HEK293T (cell line): ENCODE measurements around the gene C16orf96.
A peak's percentile ranks its signal among the peaks of the same experiment; 100 is the strongest.

Experiments used
- CTCF ChIA-PET: fragments of 350-600 bp; formaldehyde crosslinking; extraction: SDS; loops from one replicate; lab custom pipeline; 2021; ENCODE audit warnings: antibody characterized with exemption, inconsistent platforms; lab: Yijun Ruan, JAX
- POLR2A ChIA-PET: fragments of 350-600 bp; formaldehyde crosslinking; extraction: SDS; loops from one replicate; lab custom pipeline; 2020; ENCODE audit warnings: antibody characterized with exemption, inconsistent platforms; lab: Yijun Ruan, JAX
- DNase-seq: peaks from one replicate; pipeline ENCODE4 v3.0.0; 2012; ENCODE audit warnings: mixed read lengths; ENCODE audit errors: extremely low spot score
- ARNT ChIP-seq: fragments of 450-650 bp; IDR thresholded peaks from 2 replicates; pipeline ENCODE4 v1.6.1; 2017; ENCODE audit warnings: mild to moderate bottlenecking
- BHLHE40 ChIP-seq: fragments of 450-650 bp; IDR thresholded peaks from 2 replicates; pipeline ENCODE4 v1.6.1; 2016; ENCODE audit warnings: mild to moderate bottlenecking, moderate library complexity, borderline replicate concordance
- CTBP1 ChIP-seq: fragments of 450-650 bp; IDR thresholded peaks from 2 replicates; pipeline ENCODE4 v1.6.1; 2016; ENCODE audit warnings: borderline replicate concordance
- ELF4 ChIP-seq: fragments of 450-650 bp; IDR thresholded peaks from 2 replicates; pipeline ENCODE4 v1.6.1; 2017; ENCODE audit warnings: antibody characterized with exemption
- FOXA1 ChIP-seq: fragments of 450-650 bp; IDR thresholded peaks from 2 replicates; pipeline ENCODE4 v1.6.1; 2016; ENCODE audit warnings: mild to moderate bottlenecking
- FOXK2 ChIP-seq: fragments of 450-650 bp; IDR thresholded peaks from 2 replicates; pipeline ENCODE4 v1.6.1; 2016; ENCODE audit warnings: mild to moderate bottlenecking
- FOXM1 ChIP-seq: fragments of 450-650 bp; IDR thresholded peaks from 2 replicates; pipeline ENCODE4 v1.6.1; 2017; ENCODE audit warnings: mild to moderate bottlenecking, borderline replicate concordance
- HDGF ChIP-seq: fragments of 450-650 bp; IDR thresholded peaks from 2 replicates; pipeline ENCODE4 v1.6.1; 2017; ENCODE audit warnings: antibody characterized with exemption, borderline replicate concordance
- L3MBTL2 ChIP-seq: fragments of 450-650 bp; conservative IDR thresholded peaks from 2 replicates; pipeline ENCODE4 v1.6.1; 2016; ENCODE audit warnings: mild to moderate bottlenecking
- LEF1 ChIP-seq: fragments of 450-650 bp; IDR thresholded peaks from 2 replicates; pipeline ENCODE4 v1.6.1; 2017; ENCODE audit warnings: mild to moderate bottlenecking, borderline replicate concordance
- NFRKB ChIP-seq: fragments of 450-650 bp; IDR thresholded peaks from 2 replicates; pipeline ENCODE4 v1.6.1; 2016; ENCODE audit warnings: mild to moderate bottlenecking, moderate library complexity
- SP1 ChIP-seq: fragments of 450-650 bp; IDR thresholded peaks from 2 replicates; pipeline ENCODE4 v1.6.1; 2017
- SUZ12 ChIP-seq: fragments of 450-650 bp; IDR thresholded peaks from 2 replicates; pipeline ENCODE4 v1.6.1; 2016; ENCODE audit warnings: mild to moderate bottlenecking
- TARDBP ChIP-seq: fragments of 450-650 bp; IDR thresholded peaks from 2 replicates; pipeline ENCODE4 v1.6.1; 2016
- ZNF384 ChIP-seq: fragments of 450-650 bp; IDR thresholded peaks from 2 replicates; pipeline ENCODE4 v1.6.1; 2016
- TF ChIP-seq, protein P1 (sequence below): fragments of 450-650 bp; IDR thresholded peaks from 2 replicates; pipeline ENCODE4 v1.6.1; 2016

Gene C16orf96

DNA sequence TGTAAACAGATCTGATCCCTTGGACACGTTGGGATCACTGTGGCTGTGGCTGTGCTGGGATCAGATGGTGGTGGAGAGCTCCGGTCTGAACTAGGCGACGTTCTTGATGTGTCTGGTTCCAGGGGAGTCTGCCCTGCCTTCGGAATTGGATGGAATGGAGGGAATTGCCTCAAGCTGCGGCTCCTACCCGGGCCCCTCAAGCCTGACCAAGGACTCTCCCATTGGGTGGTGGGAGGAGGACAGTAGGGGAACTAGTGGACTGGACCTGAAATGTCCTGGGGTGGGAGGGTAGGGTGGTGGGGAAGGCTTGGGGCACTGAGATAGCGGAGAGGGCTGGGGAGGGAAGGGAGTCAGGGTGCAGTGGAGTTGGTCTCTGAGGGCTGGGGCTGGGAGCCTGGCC is 61.7 kb downstream of the C16orf96 start:
- CTCF ChIA-PET: interaction anchor here (1.4 kb wide), 1 partner anchor 100 kb away, joined by 4 read pairs; no protein-coding TSS in a partner anchor
- POLR2A ChIA-PET: interaction anchor here (0.7 to 2.6 kb wide), 2 partner anchors 8 to 86 kb away, joined by 3 to 21 read pairs; partner anchors contain the start of gene MGRN1
- TF ChIP-seq SP1: no peak
- TF ChIP-seq ARNT: no peak
- no peak for TF ChIP-seq ZNF384
- no peak for TF ChIP-seq L3MBTL2
- no peak for DNase-seq

DNA sequence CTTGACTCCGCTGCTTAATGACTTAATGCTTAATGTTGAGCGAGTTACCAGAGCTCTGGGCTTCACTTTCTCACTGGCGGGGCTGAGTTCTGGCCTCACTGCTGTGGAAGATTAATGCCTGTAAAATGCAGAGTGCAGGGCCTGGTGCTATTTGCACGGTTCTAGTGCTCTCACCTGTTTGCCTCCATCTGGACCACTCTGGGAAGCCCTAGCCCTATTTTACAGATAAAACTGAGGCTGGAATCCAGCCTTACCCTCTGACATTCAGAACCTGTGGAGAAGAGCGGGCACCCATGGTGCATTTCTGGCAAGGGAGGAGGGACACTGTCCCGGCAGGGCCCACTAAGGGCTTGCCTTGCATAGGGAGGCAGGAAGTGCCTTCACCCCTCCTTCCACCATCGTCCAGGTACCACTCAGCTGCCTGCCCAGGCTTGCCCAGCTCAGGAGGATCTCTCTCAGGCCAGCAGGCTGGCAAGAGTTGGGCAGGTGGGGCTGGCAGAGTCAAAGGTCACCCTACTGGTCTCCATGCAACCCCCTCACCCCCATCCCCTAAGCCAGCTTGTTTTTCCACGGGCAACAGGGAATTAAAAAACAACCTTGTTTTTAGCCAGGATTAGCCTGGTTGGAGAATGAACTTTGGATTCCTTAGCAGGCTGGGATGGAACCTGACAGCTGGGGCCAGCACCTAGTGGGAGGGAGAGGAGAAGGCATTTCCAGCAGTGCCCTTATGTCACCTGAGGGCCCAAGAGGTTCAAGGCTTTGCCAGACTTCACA is 62.7 kb downstream of the C16orf96 start:
- ChIA-PET CTCF (interaction anchor here (0.6 to 1.4 kb wide), 3 partner anchors 31 to 206 kb away, joined by 3 to 4 read pairs (median 3); no protein-coding TSS in a partner anchor), POLR2A (no interaction called here)
- DNase-seq: no peak
- TF ChIP-seq, protein P1, sequence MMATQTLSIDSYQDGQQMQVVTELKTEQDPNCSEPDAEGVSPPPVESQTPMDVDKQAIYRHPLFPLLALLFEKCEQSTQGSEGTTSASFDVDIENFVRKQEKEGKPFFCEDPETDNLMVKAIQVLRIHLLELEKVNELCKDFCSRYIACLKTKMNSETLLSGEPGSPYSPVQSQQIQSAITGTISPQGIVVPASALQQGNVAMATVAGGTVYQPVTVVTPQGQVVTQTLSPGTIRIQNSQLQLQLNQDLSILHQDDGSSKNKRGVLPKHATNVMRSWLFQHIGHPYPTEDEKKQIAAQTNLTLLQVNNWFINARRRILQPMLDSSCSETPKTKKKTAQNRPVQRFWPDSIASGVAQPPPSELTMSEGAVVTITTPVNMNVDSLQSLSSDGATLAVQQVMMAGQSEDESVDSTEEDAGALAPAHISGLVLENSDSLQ: no peak

DNA sequence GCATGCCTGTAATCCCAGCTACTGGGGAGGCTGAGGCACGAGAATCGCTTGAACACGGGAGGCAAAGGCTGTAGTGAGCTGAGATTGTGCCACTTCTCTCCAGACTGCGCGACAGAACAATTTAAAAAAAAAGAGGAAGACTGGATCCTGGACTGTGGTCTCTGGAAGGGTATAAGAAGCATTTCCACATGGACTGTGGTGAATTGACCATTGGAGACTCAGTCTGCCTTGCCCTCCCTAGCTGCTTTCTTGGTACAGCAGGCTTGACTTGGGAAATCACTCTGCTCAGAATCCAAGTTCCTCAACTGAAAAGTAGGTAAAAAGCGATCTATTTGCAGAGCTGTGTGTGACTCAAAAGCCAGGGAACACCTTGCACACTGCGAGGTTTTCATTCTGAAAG is 67.5 kb downstream of the C16orf96 start:
- no peak for DNase-seq
- ChIA-PET POLR2A (interaction anchor here (1.1 to 3.5 kb wide), 2 partner anchors 7 to 10 kb away, joined by 3 to 21 read pairs; no protein-coding TSS in a partner anchor), CTCF (interaction anchor here (1.0 to 1.6 kb wide), 4 partner anchors 9 to 37 kb away, joined by 3 to 5 read pairs (median 3); no protein-coding TSS in a partner anchor)
- TF ChIP-seq, protein P1: no peak
- TF ChIP-seq CTBP1 (no peak), L3MBTL2 (no peak), ELF4 (no peak), FOXA1 (no peak), NFRKB (no peak), ZNF384 (no peak), SP1 (no peak), BHLHE40 (no peak), LEF1 (no peak), FOXK2 (no peak), HDGF (no peak), ARNT (no peak), SUZ12 (no peak), FOXM1 (no peak), TARDBP (no peak)

DNA sequence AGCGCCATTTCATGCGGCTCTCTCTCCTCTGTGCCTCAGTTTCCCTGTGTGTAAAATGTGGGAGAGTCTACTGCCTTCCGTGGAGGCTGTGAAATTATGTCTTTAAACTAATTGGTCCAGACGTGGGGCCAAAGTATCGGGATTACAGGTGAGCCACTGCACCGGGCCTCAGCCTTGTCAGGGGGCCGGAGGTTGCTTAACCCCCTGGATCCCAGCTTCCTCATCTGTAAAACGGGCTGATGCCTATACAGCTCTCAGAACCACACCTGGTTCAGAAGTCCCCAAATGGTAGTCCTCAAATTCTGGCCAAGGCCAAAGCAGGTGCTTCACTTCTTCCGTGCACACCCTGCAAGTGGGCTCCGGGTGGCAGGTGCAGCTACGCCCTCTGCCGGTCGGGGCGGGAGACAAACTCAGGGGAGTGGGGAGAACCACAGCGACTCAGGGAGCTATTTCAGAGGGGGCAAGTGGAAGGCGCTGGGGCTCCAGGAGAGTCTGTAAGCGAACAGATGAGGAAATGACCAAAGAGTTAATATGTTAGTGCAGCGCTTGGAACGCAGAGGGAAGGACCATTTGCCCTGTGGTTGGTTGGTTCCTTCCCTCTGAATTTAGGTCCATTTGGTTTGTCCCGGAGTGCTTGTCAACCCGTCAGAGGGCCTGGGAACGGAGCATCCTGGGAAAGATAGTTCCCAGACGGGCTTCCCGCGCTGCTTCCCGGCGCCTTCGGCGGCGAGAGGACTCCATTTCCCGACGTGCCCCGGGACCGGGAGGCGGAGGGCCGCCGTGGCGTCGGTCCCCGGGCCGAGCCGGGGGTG is 68.1 kb downstream of the C16orf96 start, which contains the start of gene MGRN1:
Gene MGRN1 (plus strand): TSS at position 812 of the 812 bp plus-strand sequence. CDS start 135 bp downstream, outside the sequence.
- peak; percentile 93 for DNase-seq
- ChIA-PET CTCF (interaction anchor here (0.6 to 1.6 kb wide), 6 partner anchors 9 to 118 kb away, joined by 3 to 5 read pairs (median 3); no protein-coding TSS in a partner anchor), POLR2A (interaction anchor here (1.1 to 3.5 kb wide), 2 partner anchors 8 to 11 kb away, joined by 3 to 21 read pairs; no protein-coding TSS in a partner anchor)
- TF ChIP-seq L3MBTL2 (peak; percentile 80; the same call in 1 of the 2 replicates), BHLHE40 (peak; percentile 86; the same call in 1 of the 2 replicates), SUZ12 (no peak)
- TF ChIP-seq, protein P1: peak; percentile 68

DNA sequence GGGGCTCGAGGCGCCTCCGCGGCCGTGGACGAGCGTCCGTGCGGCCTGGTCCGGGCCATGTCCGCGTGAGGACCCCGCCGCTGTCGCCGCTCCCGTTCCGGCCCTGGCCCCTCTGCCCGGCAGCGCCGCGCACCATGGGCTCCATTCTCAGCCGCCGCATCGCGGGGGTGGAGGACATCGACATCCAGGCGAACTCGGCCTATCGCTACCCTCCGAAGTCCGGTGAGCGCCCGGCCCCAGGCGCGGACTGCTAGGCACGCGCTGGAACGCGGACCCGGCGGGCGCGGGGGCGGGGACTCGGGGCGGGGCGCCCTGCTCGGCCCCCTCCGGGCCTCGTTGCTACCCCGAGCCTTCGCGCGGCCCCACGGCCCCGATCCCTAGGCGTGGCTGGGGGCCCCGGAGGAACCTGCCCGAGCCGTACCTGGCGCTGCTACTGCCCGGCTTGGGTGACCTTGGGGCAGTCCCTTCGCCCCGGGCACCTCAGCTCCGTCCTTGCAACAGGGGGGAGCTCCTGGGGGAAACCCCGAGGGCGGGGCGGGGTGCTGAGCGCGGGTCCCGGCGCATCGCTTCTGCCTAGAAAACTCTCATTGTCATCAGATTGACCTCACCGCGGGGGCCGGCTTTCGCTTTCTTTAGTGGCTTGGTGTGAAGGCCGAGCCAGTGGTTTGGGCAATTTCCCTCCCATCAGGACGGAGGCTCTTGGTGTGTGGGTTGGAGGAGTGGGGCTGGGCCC is 68.9 kb downstream of the C16orf96 start:
- CTCF ChIA-PET: interaction anchor here (0.6 to 1.6 kb wide), 5 partner anchors 8 to 119 kb away, joined by 3 to 5 read pairs (median 3); no protein-coding TSS in a partner anchor
- TF ChIP-seq CTBP1 (no peak), LEF1 (peak; percentile 89)
- POLR2A ChIA-PET: interaction anchor here (1.1 to 3.5 kb wide), 2 partner anchors 8 to 12 kb away, joined by 3 to 21 read pairs; no protein-coding TSS in a partner anchor
- peak; percentile 32 for DNase-seq
